Endometrial microvascular endothelial cells (primary cell): ENCODE results near the gene PBX4. TPM values are rescaled to one million over a fixed set of nuclear protein-coding genes. Genes with fewer than 3 reads are reported as not detected.

Experiments used
- in situ Hi-C: cut with HindIII; loops from 2 replicates; pipeline ENCODE4 v1.10.0; 2017; ENCODE audit warnings: low sequenced_read_pairs, low pct_unique_long_range_greater_than_20kb; ENCODE audit errors: inconsistent ontology term
- total RNA-seq: library from RNA; depleted of rRNA; stranded (reverse); fragments of >200 nt; gene quantifications from one replicate; pipeline ENCODE4 v1.2.3, GENCODE V29; 2015; ENCODE audit errors: inconsistent ontology term

Gene PBX4
- total RNA-seq, 1 donor from 2014 or later, result not detected

DNA sequence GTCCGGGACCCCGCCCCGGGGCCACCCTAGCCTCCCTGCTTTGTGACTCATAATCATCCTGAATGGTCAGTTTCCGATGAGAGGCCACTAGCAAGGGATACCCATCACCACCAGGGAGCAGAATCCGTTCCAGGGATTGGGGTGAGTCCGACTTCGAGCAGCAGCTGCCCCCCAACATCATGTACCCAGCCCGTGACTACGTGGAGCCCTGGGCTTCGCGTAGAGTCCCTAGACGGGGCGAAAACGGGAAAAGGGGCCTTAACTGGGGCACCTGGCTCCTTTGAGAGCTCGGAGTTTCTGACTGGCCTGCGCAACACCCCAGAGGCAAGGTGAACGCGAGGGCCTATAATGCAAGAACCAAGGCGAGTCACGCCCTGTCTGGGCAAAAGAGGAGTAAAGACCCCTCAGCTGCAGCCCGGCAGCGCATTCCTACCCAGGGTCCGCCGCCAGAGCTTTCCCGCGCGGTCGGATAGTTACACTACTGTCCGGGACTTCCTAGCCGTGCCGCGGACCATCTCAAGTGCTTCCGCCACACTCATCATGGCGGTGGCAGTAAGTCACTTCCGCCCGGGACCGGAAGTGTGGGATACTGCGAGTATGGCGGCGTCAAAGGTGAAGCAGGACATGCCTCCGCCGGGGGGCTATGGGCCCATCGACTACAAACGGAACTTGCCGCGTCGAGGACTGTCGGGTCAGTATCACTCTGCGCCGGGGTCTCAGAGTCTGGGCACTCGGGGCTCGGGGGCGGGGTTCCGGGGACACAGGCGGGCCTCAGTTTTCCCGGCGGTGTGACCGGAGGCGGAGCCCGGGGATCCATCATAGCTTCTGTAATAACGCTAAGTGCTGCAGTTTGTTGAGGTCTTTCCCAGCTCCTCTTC is 102.6 kb downstream of the PBX4 start, which contains the start of gene NDUFA13:
TSS of gene NDUFA13 (plus strand) at position 584 of the 878 bp plus-strand sequence. CDS start at position 598, 14 bp downstream.
- in situ Hi-C loops, result no loop called here

DNA sequence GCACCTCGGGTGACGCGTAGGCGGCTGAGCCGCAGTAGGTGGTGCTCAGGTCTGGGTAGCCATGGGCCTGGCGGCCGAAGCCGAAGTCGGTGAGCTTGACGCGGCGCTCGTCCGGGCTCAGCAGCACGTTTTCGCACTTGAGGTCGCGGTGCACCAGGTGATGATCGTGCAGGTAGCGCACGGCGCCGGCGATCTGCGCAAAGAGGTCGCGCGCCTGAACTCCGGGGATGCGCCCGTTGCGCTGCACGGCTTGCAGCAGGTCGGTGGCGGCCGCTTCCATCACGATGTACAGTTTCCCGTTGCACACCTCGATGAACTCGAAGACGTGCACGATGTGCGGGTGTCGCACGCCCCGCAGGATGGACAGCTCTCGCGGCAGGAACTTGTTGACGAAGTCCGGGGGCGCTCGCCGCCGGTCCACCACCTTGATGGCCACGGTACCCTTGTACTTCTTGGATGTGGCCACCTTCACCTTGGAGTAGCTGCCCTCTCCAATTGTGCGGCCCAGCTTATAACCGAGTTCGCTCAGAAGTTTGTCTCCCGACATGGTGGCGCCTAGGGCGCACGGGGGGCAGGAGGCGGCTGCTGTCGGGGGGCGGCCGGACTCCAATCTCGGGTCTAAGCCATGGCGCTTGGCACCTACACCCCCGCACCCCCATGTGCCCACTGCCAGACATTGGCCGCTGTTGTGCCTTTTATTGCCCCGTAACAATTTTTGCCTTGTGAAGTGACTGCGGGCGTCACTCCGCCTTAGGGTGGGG is 103.4 kb downstream of the PBX4 start, which contains the start of gene TSSK6:
TSS of gene TSSK6 (minus strand) at position 668 of the 761 bp plus-strand sequence. CDS start at position 547, 121 bp downstream.
- in situ Hi-C loops, result no loop called here

DNA sequence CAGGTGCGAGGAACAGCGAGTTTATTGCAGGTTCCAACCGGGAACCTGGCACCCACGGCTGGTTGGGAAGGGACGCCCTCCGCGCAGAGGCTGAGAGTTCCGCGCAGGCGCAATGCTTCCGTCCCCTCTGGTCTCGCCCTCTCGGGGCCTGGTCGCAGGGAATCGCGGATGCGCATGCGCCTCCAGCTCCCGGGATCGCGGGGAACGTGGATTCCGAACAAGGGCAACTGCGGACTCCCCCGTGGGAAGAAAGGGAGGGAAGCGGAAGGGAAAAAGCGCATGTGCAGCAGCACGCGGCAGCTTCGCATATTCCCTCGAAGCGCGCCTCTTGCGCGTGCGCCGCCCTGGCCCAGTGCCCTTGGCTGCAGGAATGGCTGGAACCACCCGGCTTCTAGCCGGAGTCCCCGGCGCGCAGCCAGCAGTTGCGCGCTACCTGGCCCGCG is 104.3 kb downstream of the PBX4 start:
- in situ Hi-C loops, result no loop called here

DNA sequence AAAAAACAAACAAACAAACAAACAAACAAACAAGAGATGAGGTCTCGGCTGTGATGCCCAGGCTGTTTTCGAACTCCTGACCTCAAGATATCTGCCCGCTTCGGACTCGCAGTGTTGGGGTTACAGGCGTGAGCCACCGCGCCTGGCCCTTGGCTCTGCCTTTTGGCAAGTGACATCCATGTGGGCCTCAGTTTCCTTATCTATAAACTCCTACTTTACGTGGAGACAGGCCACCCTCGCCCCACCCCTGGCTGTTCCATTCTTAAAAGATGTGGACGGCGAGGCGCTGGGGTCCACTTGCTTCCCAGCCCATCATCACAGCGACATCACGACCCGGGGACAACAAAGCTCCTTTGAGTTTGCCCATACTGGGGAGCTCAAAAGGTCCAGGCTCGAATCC is 104.8 kb downstream of the PBX4 start:
- in situ Hi-C loops, result no loop called here

Other genes starting within 250 kb of the PBX4 start
- gene GATAD2A, start 213.0 kb downstream of the PBX4 start, total RNA-seq, result 102 TPM
- gene TSSK6, start 103.1 kb downstream of the PBX4 start, total RNA-seq, result 0.09 TPM
- 2.9 TPM for gene NDUFA13, start 102.5 kb downstream of the PBX4 start, total RNA-seq
- not detected for gene YJEFN3, start 89.8 kb downstream of the PBX4 start, total RNA-seq
- not detected for gene CILP2, start 80.4 kb downstream of the PBX4 start, total RNA-seq
- 0.56 TPM for gene LPAR2, start 9.5 kb upstream of the PBX4 start, total RNA-seq
- 29.0 TPM for gene GMIP, start 25.0 kb upstream of the PBX4 start, total RNA-seq
- 46.7 TPM for gene ATP13A1, start 45.0 kb upstream of the PBX4 start, total RNA-seq
- gene ZNF101, start 50.2 kb upstream of the PBX4 start, total RNA-seq, result 3.7 TPM
- gene ZNF14, start 114.4 kb upstream of the PBX4 start, total RNA-seq, result 1.8 TPM
- gene ZNF506, start 203.1 kb upstream of the PBX4 start, total RNA-seq, result 3.8 TPM
- gene ZNF253, start 247.2 kb upstream of the PBX4 start, total RNA-seq, result 8.4 TPM